Small intestine (tissue), 7 donors: ENCODE data around the gene CDK14. TPM values are rescaled to one million over a fixed set of nuclear protein-coding genes. Genes with fewer than 3 reads are reported as not detected.

Experiments used
- DNase-seq, 2 donors: peaks; one replicate each; pipeline versions ENCODE4 v3.0.0 to v3.0.0-alpha.2; 2013
- FAIRE-seq: peaks from 2 replicates; lab custom pipeline; 2012; peaks lifted over from hg19 to GRCh38; lab: Jason Lieb, UNC
- H3K27ac ChIP-seq, 3 donors: one replicate each; pipeline ENCODE4 v1.5.1; 2013; ENCODE audit warnings: low read length in 2 of 3, mild to moderate bottlenecking in 2 of 3, control low read depth in 1 of 3, inconsistent platforms in 1 of 3, low read depth in 1 of 3, moderate library complexity in 1 of 3
- H3K27me3 ChIP-seq, 3 donors: one replicate each; pipeline ENCODE4 v1.6.1; 2013; ENCODE audit warnings: low read length in 3 of 3, inconsistent platforms in 1 of 3; ENCODE audit not compliant: control insufficient read depth in 3 of 3, insufficient read depth in 3 of 3
- H3K36me3 ChIP-seq, 3 donors: one replicate each; pipeline ENCODE4 v1.6.1; 2013; ENCODE audit warnings: low read length in 3 of 3, inconsistent platforms in 1 of 3, low read depth in 1 of 3, mild to moderate bottlenecking in 1 of 3, moderate library complexity in 1 of 3; ENCODE audit not compliant: control insufficient read depth in 3 of 3, insufficient read depth in 2 of 3
- H3K4me1 ChIP-seq, 3 donors: one replicate each; pipeline ENCODE4 v1.6.1; 2013; ENCODE audit warnings: low read length in 2 of 3, inconsistent platforms in 1 of 3, low read depth in 1 of 3, mild to moderate bottlenecking in 1 of 3, moderate library complexity in 1 of 3; ENCODE audit not compliant: control insufficient read depth in 3 of 3, insufficient read depth in 2 of 3
- H3K4me3 ChIP-seq, 3 donors: one replicate each; pipeline ENCODE4 v1.5.1; 2013; ENCODE audit warnings: low read length in 3 of 3, control low read depth in 1 of 3, inconsistent platforms in 1 of 3, low read depth in 1 of 3, mild to moderate bottlenecking in 1 of 3, moderate library complexity in 1 of 3
- H3K9me3 ChIP-seq, 2 donors: one replicate each; pipeline ENCODE4 v1.6.1; 2013; ENCODE audit warnings: low read depth in 1 of 2, low read length in 1 of 2; ENCODE audit not compliant: control insufficient read depth in 2 of 2, insufficient read depth in 1 of 2
- WGBS, 3 donors: extraction: QIAGEN DNeasy Blood & Tissue Kit; methylation state at CpG; one replicate each; pipeline ENCODE4 v1.1.7; 2013; 5-methylcytosine and 5-hydroxymethylcytosine counted together
- polyA plus RNA-seq, 4 donors: library from polyadenylated mRNA; stranded (reverse) in 3 of 4; unstranded in 1 of 4; fragments of 200-250 nt in 3 of 4; fragments of 120-200 nt in 1 of 4; gene quantifications; one replicate each; pipeline versions ENCODE4 v1.2.1 to v1.2.3, GENCODE V29; 2013
- donor health status: healthy with polysubstance abuse.
- donor health status: control.
- donor health status: control.
- donor health status: Bipolar disorder and iron deficiency.
- donor health status: healthy.

CDK14 gene
- polyA plus RNA-seq, 4 donors: 1.1 to 6.3 (median 2.0) TPM; not detected in 1

- FAIRE-seq: no peak
- H3K4me3 ChIP-seq: no peak overlapping the region
- peak overlapping the region in 1 of 3 donors; percentile 16 for H3K27ac ChIP-seq
- H3K36me3 ChIP-seq: no peaks in the 10 kb centered on the region
- WGBS, 3 donors: 17 to 57% (median 29%) methylated on average over 4 of the region's 4 CpGs
- H3K4me1 ChIP-seq: peaks cover 0 to 18% (median 0%) of the 10 kb centered on the region in 3 donors
- H3K27me3 ChIP-seq: no peaks in the 10 kb centered on the region
- no peaks in the 10 kb centered on the region for H3K9me3 ChIP-seq
- DNase-seq: no peak
Observed at GRCh38 chr7:90710466-90710850, 114.3 kb downstream of the CDK14 start.

GRCh38 chr7:90713628-90714027 lies 117.5 kb downstream of the CDK14 start:
- peaks cover 0 to 24% (median 0%) of the 10 kb centered on the region in 3 donors for H3K4me1 ChIP-seq
- H3K4me3 ChIP-seq: no peak overlapping the region
- DNase-seq: no peak
- no peaks in the 10 kb centered on the region for H3K36me3 ChIP-seq
- no peak for FAIRE-seq
- no peaks in the 10 kb centered on the region for H3K27me3 ChIP-seq
- WGBS, 3 donors: 81 to 94% (median 88%) methylated on average over 1 of the region's 1 CpG
- no peak overlapping the region for H3K27ac ChIP-seq
- H3K9me3 ChIP-seq: no peaks in the 10 kb centered on the region

GRCh38 chr7:90715067-90715466 lies 118.9 kb downstream of the CDK14 start:
- WGBS, 3 donors: 66 to 90% (median 71%) methylated on average over 2 of the region's 2 CpGs
- FAIRE-seq: no peak

GRCh38 chr7:90717296-90718060 lies 121.4 kb downstream of the CDK14 start:
- no peak for FAIRE-seq

More at GRCh38 chr7:90715067-90715466, 118.9 kb downstream of the CDK14 start:
- no peak overlapping the region for H3K27ac ChIP-seq
- H3K36me3 ChIP-seq: no peaks in the 10 kb centered on the region
- no peak overlapping the region for H3K4me3 ChIP-seq
- H3K27me3 ChIP-seq: no peaks in the 10 kb centered on the region
- DNase-seq: no peak
- peaks cover 0 to 32% (median under 1%) of the 10 kb centered on the region in 3 donors for H3K4me1 ChIP-seq
- H3K9me3 ChIP-seq: no peaks in the 10 kb centered on the region

GRCh38 chr7:90719155-90719554 lies 123.0 kb downstream of the CDK14 start:
- Histone ChIP-seq H3K27me3 (no peaks in the 10 kb centered on the region), H3K9me3 (no peaks in the 10 kb centered on the region), H3K4me1 (peaks cover 2 to 51% (median 7%) of the 10 kb centered on the region in 3 donors), H3K4me3 (no peak overlapping the region), H3K36me3 (no peaks in the 10 kb centered on the region), H3K27ac (peak overlapping the region in 1 of 3 donors; percentile 86)
- FAIRE-seq: no peak
- WGBS, 3 donors: 45 to 66% (median 62%) methylated on average over 3 of the region's 3 CpGs
- DNase-seq: peak; percentile 30 to 60

More at GRCh38 chr7:90717296-90718060, 121.4 kb downstream of the CDK14 start:
- no peak overlapping the region for H3K4me3 ChIP-seq
- 40 to 51% (median 51%) methylated on average over 5 of the region's 5 CpGs for WGBS, 3 donors
- peak overlapping the region in 1 of 3 donors; percentile 41 for H3K27ac ChIP-seq
- H3K4me1 ChIP-seq: peaks cover 2 to 49% (median 7%) of the 10 kb centered on the region in 3 donors
- DNase-seq: peak; percentile 34 to 53
- no peaks in the 10 kb centered on the region for H3K27me3 ChIP-seq
- H3K9me3 ChIP-seq: no peaks in the 10 kb centered on the region
- H3K36me3 ChIP-seq: no peaks in the 10 kb centered on the region

- Histone ChIP-seq H3K4me3 (no peak overlapping the region), H3K27ac (peak overlapping the region; percentile 32 to 86 (median 78)), H3K27me3 (no peaks in the 10 kb centered on the region), H3K9me3 (no peaks in the 10 kb centered on the region), H3K4me1 (peaks cover 2 to 55% (median 7%) of the 10 kb centered on the region in 3 donors), H3K36me3 (no peaks in the 10 kb centered on the region)
- DNase-seq: peak; percentile 92
- peak; percentile 33 for FAIRE-seq
- WGBS, 3 donors: 6 to 31% (median 18%) methylated on average over 4 of the region's 4 CpGs
Observed at GRCh38 chr7:90720984-90721760, 125.1 kb downstream of the CDK14 start.

- H3K36me3 ChIP-seq: no peaks in the 10 kb centered on the region
- peaks cover 2 to 58% (median 9%) of the 10 kb centered on the region in 3 donors for H3K4me1 ChIP-seq
- 80 to 87% (median 84%) methylated on average over 7 of the region's 7 CpGs for WGBS, 3 donors
- H3K4me3 ChIP-seq: no peak overlapping the region
- no peak for FAIRE-seq
- H3K27me3 ChIP-seq: no peaks in the 10 kb centered on the region
- H3K9me3 ChIP-seq: no peaks in the 10 kb centered on the region
- peak overlapping the region in 2 of 3 donors; percentile 24 to 86 for H3K27ac ChIP-seq
- DNase-seq: no peak
Observed at GRCh38 chr7:90721869-90722431, 125.8 kb downstream of the CDK14 start.

GRCh38 chr7:90723233-90723632 lies 127.1 kb downstream of the CDK14 start:
- H3K4me1 ChIP-seq: peaks cover 2 to 51% (median 9%) of the 10 kb centered on the region in 3 donors

More at GRCh38 chr7:90723233-90723632, 127.1 kb downstream of the CDK14 start:
- 93 to 98% (median 94%) methylated on average over 2 of the region's 2 CpGs for WGBS, 3 donors
- Histone ChIP-seq H3K9me3 (no peaks in the 10 kb centered on the region), H3K36me3 (no peaks in the 10 kb centered on the region), H3K27me3 (no peaks in the 10 kb centered on the region), H3K4me3 (no peak overlapping the region), H3K27ac (no peak overlapping the region)
- DNase-seq: no peak
- FAIRE-seq: no peak
